Activated CD4-positive, alpha-beta T cell treated with anti-CD3 and anti-CD28 coated beads, Interleukin-2, amount 50 U/mL, for 16 hours (primary cell): Measurements from ENCODE around the gene PDE9A.
"Not testable (repeated sequence)": the region's sequence is repeated elsewhere in the genome, so short reads cannot be mapped to it uniquely, and the experiment has no call there.

Source experiments
- DNase-seq: peaks from one replicate; pipeline ENCODE4 v3.0.0-alpha.2; 2020

The PDE9A gene

DNA sequence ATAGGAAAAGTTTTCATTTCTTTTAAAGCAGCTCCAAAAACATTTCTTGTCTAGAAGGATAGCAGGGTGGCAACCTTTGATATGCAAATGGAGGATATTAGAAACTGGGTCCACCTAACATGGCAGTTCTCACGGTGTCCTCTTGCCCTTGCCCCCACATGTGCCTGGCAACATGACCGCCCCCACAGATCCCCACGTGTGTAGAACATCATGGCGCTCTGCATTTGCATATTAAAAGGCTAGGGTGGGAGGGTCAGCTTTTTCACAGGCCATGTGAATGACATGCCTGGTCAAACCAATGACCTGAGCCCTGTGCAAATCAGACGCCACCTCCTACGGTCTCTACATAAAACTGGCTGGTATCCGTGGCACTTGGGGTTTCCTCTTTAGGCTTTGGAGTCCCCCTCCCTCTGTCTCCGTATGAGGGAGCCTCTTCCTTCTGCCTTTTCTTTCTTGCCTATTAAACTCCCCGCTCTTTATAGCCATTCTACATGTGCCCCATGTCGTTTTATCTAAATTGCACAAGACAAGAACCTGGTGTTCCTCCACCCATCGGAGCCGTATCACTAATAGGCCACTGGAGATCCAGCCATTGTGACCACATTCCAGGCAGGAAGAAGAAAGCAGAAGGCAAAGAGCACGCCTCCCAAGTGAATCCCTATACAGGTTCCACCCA lies 154.7 kb downstream of the PDE9A start:
- DNase-seq, result no peak

DNA sequence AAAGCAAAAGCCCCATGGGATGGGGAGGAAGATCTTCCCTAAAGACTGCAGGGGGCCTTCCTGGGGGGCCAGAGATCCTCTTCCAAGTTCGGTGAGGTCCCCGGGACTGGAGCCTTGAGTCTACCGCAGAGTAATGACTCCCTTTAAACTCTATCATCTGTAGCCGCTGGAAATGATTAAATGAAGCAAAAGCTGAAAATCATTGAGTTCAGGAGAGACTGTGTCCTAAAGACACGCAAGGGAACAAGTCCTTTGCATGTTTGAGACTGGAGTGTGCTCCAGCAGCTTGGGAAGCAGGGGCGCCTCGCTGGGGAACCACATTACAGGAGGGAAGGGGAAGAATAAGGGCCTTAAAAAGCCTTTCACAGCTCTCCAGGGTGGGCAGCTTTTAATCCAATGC lies 155.8 kb downstream of the PDE9A start:
- no peak for DNase-seq

DNA sequence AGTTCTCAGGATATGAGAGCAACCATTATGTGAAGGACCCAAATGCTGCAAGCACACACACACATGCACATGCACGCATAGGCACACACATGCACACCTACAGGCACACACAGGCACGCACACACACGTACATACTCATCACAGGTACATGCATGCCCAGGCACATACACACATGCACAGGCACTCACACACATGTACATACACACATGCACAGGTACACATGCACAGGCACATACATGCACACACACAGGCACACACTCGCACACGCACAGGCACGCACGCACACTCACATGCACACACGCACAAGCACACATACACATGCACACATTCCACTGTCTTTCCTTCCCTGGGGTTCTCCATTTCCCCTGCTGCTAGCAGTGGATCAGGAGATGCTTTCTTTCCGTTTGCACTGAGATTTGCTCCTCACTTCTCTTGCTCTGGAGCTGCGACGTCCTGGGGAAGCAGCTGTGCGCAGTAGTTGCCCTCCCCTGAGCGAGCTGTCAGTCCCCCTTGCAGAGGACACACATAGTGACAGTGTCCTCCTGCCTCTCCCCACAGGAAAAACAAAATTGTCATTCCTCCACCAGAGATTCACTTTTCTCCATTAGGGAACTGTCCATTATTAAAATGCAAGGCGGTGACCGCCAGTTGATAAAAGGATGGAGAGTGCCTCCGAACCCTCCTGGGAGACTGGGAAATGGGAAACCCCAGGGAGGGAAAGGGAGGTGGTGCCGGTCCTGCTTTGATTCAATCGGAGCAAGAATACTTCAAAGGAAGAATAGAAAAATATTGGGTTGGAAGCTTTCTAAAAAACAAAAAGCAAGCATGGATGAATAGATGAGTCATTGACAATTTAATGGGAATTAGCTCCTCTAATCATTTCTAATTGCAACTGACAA lies 156.4 kb downstream of the PDE9A start:
- no peak for DNase-seq

DNA sequence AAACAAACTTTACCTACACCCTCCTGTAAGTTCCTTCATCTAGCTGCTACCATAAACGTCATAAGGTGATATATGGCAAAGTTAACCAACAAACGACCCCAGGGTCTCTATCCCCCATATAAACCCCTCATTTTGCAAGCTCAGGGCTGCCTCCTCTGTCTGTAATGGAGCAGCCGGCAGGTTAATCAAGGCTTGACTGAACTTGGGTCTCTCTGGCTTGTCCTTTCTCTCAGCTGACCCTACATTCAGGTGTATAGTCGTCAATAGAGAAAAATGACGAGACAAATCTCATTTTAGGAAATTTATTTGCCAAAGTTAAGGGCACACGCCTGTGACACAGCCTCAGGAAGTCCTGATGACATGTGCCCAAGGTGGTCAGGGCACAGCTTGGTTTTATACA lies 158.5 kb downstream of the PDE9A start:
- DNase-seq, result no peak

DNA sequence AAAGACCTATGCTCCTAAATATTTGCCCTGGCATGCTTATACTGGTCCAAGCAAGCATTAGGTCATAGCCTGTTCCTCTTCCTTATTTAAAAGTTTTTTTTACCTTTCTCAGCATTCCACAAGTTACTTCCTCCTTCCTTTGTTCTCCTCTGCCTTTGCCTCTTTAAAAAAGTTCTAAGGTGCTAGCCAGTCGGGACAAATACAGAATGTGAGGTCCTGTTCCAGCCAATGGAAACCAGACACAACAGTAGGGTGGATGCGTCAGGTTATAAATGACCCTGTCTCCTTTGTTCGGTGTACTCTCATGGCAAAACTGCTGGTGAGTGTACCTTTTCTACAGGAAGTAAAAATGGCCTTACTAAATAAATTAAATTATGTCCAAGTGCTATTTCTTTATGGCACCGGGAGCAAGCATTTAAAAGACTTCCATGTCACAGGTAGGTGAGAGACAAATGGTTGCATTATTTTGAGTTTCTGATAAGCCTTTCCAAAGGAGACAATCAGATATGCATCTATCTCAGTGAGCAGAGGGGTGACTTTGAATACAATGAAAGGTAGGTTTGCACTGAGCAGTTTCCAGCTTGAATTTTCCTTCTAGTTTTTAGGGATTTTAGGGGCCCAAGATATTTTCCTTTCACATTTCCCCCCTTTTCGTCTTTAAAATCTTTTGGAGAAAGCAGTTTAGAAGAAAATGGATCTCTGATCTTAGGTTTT lies 159.3 kb downstream of the PDE9A start:
- not testable (repeated sequence) for DNase-seq

DNA sequence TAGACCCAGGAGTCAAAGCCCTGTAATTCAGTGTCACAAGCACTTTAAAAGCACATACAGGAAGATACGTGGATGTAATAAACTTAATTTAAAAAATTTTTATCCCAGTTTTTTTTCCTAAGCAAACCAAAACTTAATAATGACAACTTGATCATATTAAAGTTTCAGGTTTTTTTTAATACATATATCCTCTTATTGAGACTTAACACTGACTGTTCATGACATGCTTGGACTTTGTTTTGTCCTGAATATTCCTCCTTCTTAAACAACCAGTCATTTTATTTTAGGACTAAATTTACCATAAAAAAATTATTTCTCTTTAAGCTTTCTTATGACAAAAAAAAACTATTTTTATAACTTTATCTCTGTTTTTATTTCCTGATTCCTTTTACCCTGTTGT lies 161.8 kb downstream of the PDE9A start:
- DNase-seq, result no peak

DNA sequence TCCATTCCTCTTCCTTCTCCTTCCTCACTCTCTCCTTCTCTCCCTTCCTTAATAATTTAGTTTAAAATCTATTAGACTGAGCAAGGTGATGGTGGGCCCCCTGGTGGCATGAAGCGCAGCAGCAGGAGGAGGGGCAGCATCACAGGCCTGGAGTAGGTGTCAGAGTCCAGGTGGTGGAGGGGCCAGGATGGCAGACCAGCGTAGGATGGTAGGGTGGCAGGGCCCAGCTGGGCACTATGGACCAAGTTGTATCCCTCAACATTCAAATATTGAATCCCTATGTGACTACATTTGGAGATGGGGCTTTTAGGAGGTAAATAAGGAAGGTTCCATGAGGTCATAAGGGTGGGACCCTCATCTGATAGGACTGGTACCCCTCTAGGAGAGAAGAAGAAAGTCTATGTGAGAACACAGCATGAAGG lies 164.9 kb downstream of the PDE9A start:
- DNase-seq, result peak; percentile 59

DNA sequence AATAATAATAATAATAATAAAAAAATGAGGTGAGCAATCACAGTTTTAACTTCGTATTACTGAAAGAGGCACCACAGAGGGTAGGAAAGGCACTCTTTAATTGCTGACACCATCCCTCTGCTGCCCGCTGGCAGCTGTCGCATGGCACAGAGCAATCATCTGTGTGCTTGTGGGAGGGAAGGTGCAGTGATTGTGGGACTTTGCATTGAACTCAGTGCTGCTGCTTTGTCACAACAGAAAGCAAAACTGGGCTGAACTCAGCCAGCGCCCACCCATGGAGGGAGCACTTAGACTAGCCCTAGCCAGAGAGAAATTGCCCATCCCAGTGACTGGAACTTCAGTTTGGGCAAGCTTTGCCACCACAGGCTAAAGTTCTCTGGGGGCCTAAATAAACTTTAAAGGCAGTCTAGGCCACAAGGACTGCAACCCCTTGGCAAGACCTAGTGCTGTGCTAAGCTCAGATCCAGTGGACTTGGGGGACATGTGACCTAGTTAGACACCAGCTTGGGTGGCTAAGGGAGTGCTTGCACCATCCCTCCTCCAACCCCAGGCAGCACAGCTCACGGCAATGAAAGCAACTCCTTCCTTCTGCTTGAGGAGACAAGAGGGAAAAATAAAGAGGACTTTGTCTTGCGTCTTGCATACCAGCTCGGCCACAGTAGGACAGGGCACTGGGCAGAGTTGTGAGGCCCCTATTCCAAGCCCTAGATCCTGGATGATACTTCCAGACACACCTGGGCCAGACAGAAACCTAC lies 166.6 kb downstream of the PDE9A start:
- no peak for DNase-seq

DNA sequence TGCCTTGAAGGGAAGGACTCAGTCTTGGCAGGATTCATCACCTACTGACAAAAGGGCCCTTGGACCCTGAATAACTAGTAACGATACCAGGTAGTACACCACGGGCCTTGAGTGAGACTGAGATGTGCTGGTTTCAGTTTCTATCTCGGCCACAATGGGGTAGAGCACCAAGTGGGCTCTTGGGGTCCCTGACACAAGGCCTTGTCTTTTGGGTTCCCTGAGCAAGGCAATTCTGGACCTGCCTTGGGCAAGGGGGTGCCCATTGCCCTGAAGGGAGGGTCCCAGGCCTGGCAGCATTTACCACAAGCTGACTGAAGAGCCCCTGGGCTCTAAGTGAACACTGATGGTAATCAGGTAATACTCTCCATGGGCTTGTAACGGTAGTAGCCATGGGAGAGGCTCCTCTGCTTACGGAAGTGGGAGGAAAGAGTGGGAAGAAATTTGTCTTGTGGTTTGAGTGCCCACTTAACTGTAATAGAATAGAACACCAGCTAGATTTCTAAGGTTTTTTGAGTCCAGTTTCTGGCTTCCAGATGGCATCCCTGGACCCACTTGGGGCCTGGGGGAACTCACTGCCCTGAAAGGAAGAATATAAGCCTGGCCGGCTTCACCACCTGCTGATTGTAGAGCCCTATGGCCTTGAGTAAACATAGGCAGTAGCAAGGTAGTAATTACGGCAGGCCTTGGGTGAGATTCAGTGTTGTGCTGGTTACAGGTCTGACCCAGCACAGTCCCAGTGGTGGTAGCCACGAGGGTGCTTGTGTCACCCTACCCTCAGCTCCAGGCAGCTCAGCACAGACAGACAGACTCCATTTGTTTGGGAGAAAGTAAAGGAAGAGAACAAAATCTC lies 167.4 kb downstream of the PDE9A start:
- no peak for DNase-seq
